Endothelial cell (in vitro differentiated cells): Measurements from ENCODE around the gene PXDN. TPM values are rescaled to one million over a fixed set of nuclear protein-coding genes. Genes with fewer than 3 reads are reported as not detected.

Experiments used
- DNase-seq: peaks from one replicate; pipeline ENCODE4 v3.0.0; 2021; ENCODE audit warnings: low spot score
- H3K27ac Mint-ChIP-seq: one replicate; pipeline ENCODE4 v1.8.0; 2021; ENCODE audit warnings: mixed read lengths, inconsistent platforms; ENCODE audit not compliant: unreplicated experiment
- H3K27me3 Mint-ChIP-seq: one replicate; pipeline ENCODE4 v1.8.0; 2021; ENCODE audit warnings: mild to moderate bottlenecking, moderate library complexity, mixed read lengths, inconsistent platforms; ENCODE audit not compliant: unreplicated experiment
- H3K36me3 Mint-ChIP-seq: one replicate; pipeline ENCODE4 v1.8.0; 2021; ENCODE audit warnings: mild to moderate bottlenecking, low read depth, mixed read lengths, inconsistent platforms; ENCODE audit not compliant: unreplicated experiment
- H3K4me1 Mint-ChIP-seq: one replicate; pipeline ENCODE4 v1.8.0; 2021; ENCODE audit warnings: mild to moderate bottlenecking, mixed read lengths, inconsistent platforms; ENCODE audit not compliant: unreplicated experiment
- H3K4me3 Mint-ChIP-seq: one replicate; pipeline ENCODE4 v1.8.0; 2021; ENCODE audit warnings: mild to moderate bottlenecking, mixed read lengths, inconsistent platforms; ENCODE audit not compliant: unreplicated experiment
- H3K9me3 Mint-ChIP-seq: one replicate; pipeline ENCODE4 v1.8.0; 2021; ENCODE audit warnings: mixed read lengths, inconsistent platforms; ENCODE audit not compliant: unreplicated experiment
- CTCF ChIP-seq: fragments of 200-600 bp; sonication (generic); IDR thresholded peaks from one replicate; pipeline ENCODE4 v1.5.0; 2021; ENCODE audit warnings: antibody characterized with exemption; ENCODE audit not compliant: unreplicated experiment
- total RNA-seq: library from RNA; stranded (reverse); fragmentation: NEBNext Ultra II Directional; extraction: Animal tissue kit (Norgen Biotek cat#: 25700); gene quantifications from one replicate; pipeline ENCODE4 v1.2.1, GENCODE V29; 2021; ENCODE audit not compliant: unreplicated experiment

Gene PXDN
- total RNA-seq, 1 donor from 2014 or later = 521 TPM

- H3K4me1 Mint-ChIP-seq = peaks cover 9% of the 10 kb centered on the region
- peaks cover 61% of the 10 kb centered on the region for H3K36me3 Mint-ChIP-seq
- no peak overlapping the region for H3K27ac Mint-ChIP-seq
- no peaks in the 10 kb centered on the region for H3K9me3 Mint-ChIP-seq
- TF ChIP-seq CTCF = no peak
- DNase-seq = no peak
- peaks cover 17% of the 10 kb centered on the region for H3K27me3 Mint-ChIP-seq
- H3K4me3 Mint-ChIP-seq = peak overlapping the region; percentile 0
These were observed 98.4 kb downstream of the PXDN start for GRCh38 chr2:1645761-1646476.

DNA sequence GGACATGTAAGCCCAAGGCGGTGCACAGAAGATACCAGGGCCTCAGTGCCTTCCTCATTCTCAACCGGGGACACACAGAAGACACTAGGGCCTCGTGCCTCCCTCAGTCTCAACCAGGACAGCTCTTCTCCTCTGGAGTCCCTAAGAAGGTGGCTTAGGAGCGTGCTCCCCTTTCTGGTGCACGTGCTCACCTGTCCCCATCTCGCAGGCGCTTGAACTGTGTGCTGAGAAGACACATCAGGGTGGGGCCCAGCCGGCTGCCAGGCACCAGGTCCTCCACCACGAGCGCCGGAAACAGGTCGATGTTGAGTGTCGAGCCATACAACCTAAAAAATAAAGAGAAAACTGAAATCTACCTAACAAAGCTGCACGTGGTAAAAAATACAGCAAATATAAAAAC, 99.9 kb downstream of the PXDN start:
- H3K4me3 Mint-ChIP-seq = no peak overlapping the region
- TF ChIP-seq CTCF = no peak
- no peak overlapping the region for H3K27ac Mint-ChIP-seq
- H3K36me3 Mint-ChIP-seq = peaks cover 46% of the 10 kb centered on the region
- no peak for DNase-seq
- H3K4me1 Mint-ChIP-seq = peaks cover 9% of the 10 kb centered on the region
- peaks cover 15% of the 10 kb centered on the region for H3K27me3 Mint-ChIP-seq
- H3K9me3 Mint-ChIP-seq = no peaks in the 10 kb centered on the region

DNA sequence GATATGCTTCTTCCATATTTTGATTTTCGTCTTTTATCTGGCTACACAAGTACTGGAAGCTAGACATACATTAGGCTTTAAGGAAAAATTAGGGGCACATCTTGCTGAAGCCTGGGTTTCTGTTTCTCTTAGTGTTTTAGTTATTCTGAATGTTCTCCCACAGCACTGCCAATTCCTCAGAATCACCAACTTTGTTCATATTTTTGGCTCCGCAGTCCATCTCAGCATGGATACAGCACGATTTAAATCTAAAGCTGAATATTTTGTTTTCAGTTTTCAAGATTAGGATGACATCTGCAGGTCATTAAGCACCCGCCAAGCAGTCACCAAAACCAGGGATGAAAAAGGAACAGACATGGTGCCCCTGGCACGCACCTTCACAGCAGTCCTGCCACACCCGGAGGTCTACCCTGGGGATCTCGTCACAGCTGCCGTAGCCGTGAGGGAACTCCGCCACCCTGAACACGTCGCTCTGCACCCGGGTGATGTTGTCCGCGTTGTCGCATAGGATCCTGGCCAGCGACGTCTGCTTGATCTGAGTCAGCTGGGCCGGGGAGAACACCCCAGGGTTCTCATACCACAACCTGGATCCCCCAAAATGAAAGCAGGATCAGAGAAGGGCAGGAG, 101.2 kb downstream of the PXDN start:
- no peaks in the 10 kb centered on the region for H3K9me3 Mint-ChIP-seq
- peaks cover 36% of the 10 kb centered on the region for H3K36me3 Mint-ChIP-seq

GRCh38 chr2:1642066-1642861, 102.1 kb downstream of the PXDN start:
- TF ChIP-seq CTCF = no peak
- peak overlapping the region; percentile 70 for H3K4me3 Mint-ChIP-seq
- H3K36me3 Mint-ChIP-seq = peaks cover 36% of the 10 kb centered on the region
- H3K27ac Mint-ChIP-seq = no peak overlapping the region
- H3K9me3 Mint-ChIP-seq = no peaks in the 10 kb centered on the region
- no peak for DNase-seq
- H3K27me3 Mint-ChIP-seq = peaks cover 12% of the 10 kb centered on the region
- H3K4me1 Mint-ChIP-seq = peaks cover 7% of the 10 kb centered on the region

More for the DNA sequence above, 101.2 kb downstream of the PXDN start:
- H3K27me3 Mint-ChIP-seq = peaks cover 14% of the 10 kb centered on the region
- no peak overlapping the region for H3K4me3 Mint-ChIP-seq
- peaks cover 8% of the 10 kb centered on the region for H3K4me1 Mint-ChIP-seq
- no peak for TF ChIP-seq CTCF
- no peak for DNase-seq
- peak overlapping the region; percentile 61 for H3K27ac Mint-ChIP-seq
